Regular cardiac myocyte (primary cell): Measurements from ENCODE around the gene SEPTIN7. TPM values are rescaled to one million over a fixed set of nuclear protein-coding genes. Genes with fewer than 3 reads are reported as not detected.

ENCODE experiments used
- total RNA-seq: library from RNA; depleted of rRNA; stranded (reverse); fragments of >200 nt; gene quantifications from 2 replicates; pipeline ENCODE4 v1.2.3, GENCODE V29; 2014

The SEPTIN7 gene
- total RNA-seq: 191 and 207 TPM in 2 replicates

DNA sequence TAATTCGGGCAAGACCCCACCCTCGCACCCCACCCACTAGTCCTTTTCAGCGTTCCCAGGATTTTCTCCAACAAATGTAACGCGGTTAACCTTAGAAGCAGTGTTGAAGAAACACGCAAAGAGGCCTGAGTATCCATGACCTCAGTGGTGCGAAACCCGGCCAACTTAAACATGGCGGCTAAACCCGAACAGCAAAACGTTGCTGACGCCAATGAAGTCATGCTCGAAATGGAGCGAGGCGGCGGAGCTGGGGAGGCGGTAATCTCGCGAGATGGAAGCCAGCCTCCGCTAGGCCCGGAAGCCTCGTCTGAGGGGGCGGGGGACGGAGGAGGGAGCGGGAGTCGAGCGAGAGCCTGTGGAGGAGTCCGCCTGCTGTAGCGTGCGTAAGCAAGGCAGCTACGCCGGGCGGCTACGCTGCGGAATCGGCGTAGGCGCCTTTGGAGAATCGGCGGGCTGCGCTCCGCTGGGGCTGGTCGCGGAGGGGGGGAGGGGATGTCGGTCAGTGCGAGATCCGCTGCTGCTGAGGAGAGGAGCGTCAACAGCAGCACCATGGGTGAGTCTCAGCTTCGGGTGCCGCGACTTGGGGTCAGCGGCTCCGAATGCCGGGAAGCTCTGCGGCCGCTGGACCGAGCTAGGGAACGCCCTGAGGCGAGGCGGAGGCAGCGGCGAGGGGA is at the start of gene SEPTIN7:
Gene SEPTIN7 (plus strand): TSS at position 340 of the 674 bp plus-strand sequence. CDS start 153 bp downstream, at position 493.

Other genes with a start within 250 kb of the SEPTIN7 start
- 17.4 and 19.2 TPM in 2 replicates for gene HERPUD2, start 105.9 kb upstream of the SEPTIN7 start, total RNA-seq